CD4-positive, CD25-positive, alpha-beta regulatory T cell (primary cell): ENCODE data around the gene CDH26. TPM values are rescaled to one million over a fixed set of nuclear protein-coding genes. Genes with fewer than 3 reads are reported as not detected.

Experiments used
- ATAC-seq, 2 donors: fragments of 150-1000 bp; cut with Tn5 transposase; one replicate each; pipeline ENCODE4 v1.10.0; 2021; ENCODE audit warnings: low read depth in 2 of 2, moderate number of reproducible peaks in 2 of 2, moderate library complexity in 1 of 2
- DNase-seq, 3 donors: peaks; one replicate each; pipeline versions ENCODE4 v3.0.0 to v3.0.0-alpha.2; 2012 to 2022; ENCODE audit warnings: mixed read lengths in 1 of 3
- H3K27ac ChIP-seq: one replicate; pipeline ENCODE4 v1.7.0; 2013; ENCODE audit warnings: mild to moderate bottlenecking, low read length; ENCODE audit not compliant: insufficient read depth, poor library complexity, severe bottlenecking
- H3K27me3 ChIP-seq: one replicate; pipeline ENCODE4 v1.7.0; 2013; ENCODE audit warnings: low read length; ENCODE audit not compliant: control insufficient read depth, insufficient read depth
- H3K36me3 ChIP-seq: one replicate; pipeline ENCODE4 v1.7.0; 2013; ENCODE audit warnings: mild to moderate bottlenecking, low read length, moderate library complexity; ENCODE audit not compliant: control insufficient read depth, insufficient read depth
- H3K4me1 ChIP-seq: 2 replicates; pipeline ENCODE4 v1.7.0; 2013; ENCODE audit warnings: mild to moderate bottlenecking, low read length; ENCODE audit not compliant: insufficient read depth, control insufficient read depth, poor library complexity, severe bottlenecking
- H3K4me3 ChIP-seq: one replicate; pipeline ENCODE4 v1.7.0; 2013; ENCODE audit warnings: low read depth, mild to moderate bottlenecking, low read length, moderate library complexity
- H3K9me3 ChIP-seq, 2 experiments: 1 replicate in 1 of 2; 2 replicates in 1 of 2; pipeline ENCODE4 v1.7.0; 2013; ENCODE audit warnings: low read length in 2 of 2, mild to moderate bottlenecking in 1 of 2, moderate library complexity in 1 of 2; ENCODE audit not compliant: control insufficient read depth in 2 of 2
- H3K27ac Mint-ChIP-seq, 3 donors: one replicate each; pipeline ENCODE4 v1.8.0; 2020 to 2022; ENCODE audit warnings: mild to moderate bottlenecking in 3 of 3, mixed read lengths in 3 of 3, moderate library complexity in 2 of 3
- H3K27me3 Mint-ChIP-seq: one replicate; pipeline ENCODE4 v1.8.0; 2022; ENCODE audit warnings: mild to moderate bottlenecking, mixed read lengths
- H3K36me3 Mint-ChIP-seq: one replicate; pipeline ENCODE4 v1.8.0; 2020; ENCODE audit warnings: mixed read lengths
- H3K4me1 Mint-ChIP-seq, 4 donors: one replicate each; pipeline ENCODE4 v1.8.0; 2020 to 2022; ENCODE audit warnings: mixed read lengths in 4 of 4, mild to moderate bottlenecking in 1 of 4
- H3K4me3 Mint-ChIP-seq, 4 donors: one replicate each; pipeline ENCODE4 v1.8.0; 2020 to 2022; ENCODE audit warnings: mild to moderate bottlenecking in 4 of 4, mixed read lengths in 4 of 4, moderate library complexity in 3 of 4
- H3K9me3 Mint-ChIP-seq, 7 donors: one replicate each; pipeline ENCODE4 v1.8.0; 2020 to 2022; ENCODE audit warnings: mixed read lengths in 7 of 7, mild to moderate bottlenecking in 3 of 7, moderate library complexity in 2 of 7
- polyA plus RNA-seq, 4 donors: library from polyadenylated mRNA; unstranded; fragments of 300-500 nt; fragmentation: Illumina TruSeq; gene quantifications; one replicate each; pipeline ENCODE4 v1.2.3, GENCODE V29; 2021
- total RNA-seq: library from RNA; stranded (reverse); gene quantifications from one replicate; pipeline ENCODE4 v1.2.3, GENCODE V29; 2022

CDH26 gene
- total and polyA plus RNA-seq, 5 donors from 2014 or later, result 0.24 to 1.0 (median 0.31) TPM; not detected in 2

GRCh38 chr20:60062431-60063047, 104.3 kb downstream of the CDH26 start:
- ATAC-seq, result no peak
- Histone ChIP-seq H3K27ac (no peak overlapping the region), H3K4me1 (peaks cover 30% of the 10 kb centered on the region), H3K9me3 (no peaks in the 10 kb centered on the region), H3K4me3 (no peak overlapping the region), H3K36me3 (no peaks in the 10 kb centered on the region), H3K27me3 (no peaks in the 10 kb centered on the region)
- DNase-seq, result no peak
- peak overlapping the region in 2 of 3 donors; percentile 36 to 69 for H3K27ac Mint-ChIP-seq
- no peak overlapping the region for H3K4me3 Mint-ChIP-seq
- peaks cover 7% of the 10 kb centered on the region for H3K36me3 Mint-ChIP-seq
- H3K4me1 Mint-ChIP-seq, result peaks cover 11 to 46% (median 12%) of the 10 kb centered on the region in 4 donors
- H3K9me3 Mint-ChIP-seq, result no peaks in the 10 kb centered on the region
- H3K27me3 Mint-ChIP-seq, result peaks cover 4% of the 10 kb centered on the region

- no peaks in the 10 kb centered on the region for H3K9me3 ChIP-seq
- Mint-ChIP-seq H3K9me3 (no peaks in the 10 kb centered on the region), H3K4me1 (peaks cover 6 to 40% (median 8%) of the 10 kb centered on the region in 4 donors), H3K27me3 (peaks cover 4% of the 10 kb centered on the region), H3K4me3 (no peak overlapping the region), H3K36me3 (peaks cover 7% of the 10 kb centered on the region), H3K27ac (peak overlapping the region in 1 of 3 donors; percentile 36)
- no peak overlapping the region for H3K4me3 ChIP-seq
- no peaks in the 10 kb centered on the region for H3K27me3 ChIP-seq
- H3K27ac ChIP-seq, result no peak overlapping the region
- no peak for DNase-seq
- H3K4me1 ChIP-seq, result peaks cover 25% of the 10 kb centered on the region
- peaks cover 2% of the 10 kb centered on the region for H3K36me3 ChIP-seq
- no peak for ATAC-seq
Measured at GRCh38 chr20:60063048-60063451, 104.8 kb downstream of the CDH26 start.

GRCh38 chr20:60063739-60064380, 105.6 kb downstream of the CDH26 start:
- H3K4me3 ChIP-seq, result no peak overlapping the region
- no peak overlapping the region for H3K27ac ChIP-seq
- peaks cover 7% of the 10 kb centered on the region for H3K36me3 Mint-ChIP-seq
- peak overlapping the region in 1 of 3 donors; percentile 55 for H3K27ac Mint-ChIP-seq
- peaks cover 5 to 32% (median 8%) of the 10 kb centered on the region in 4 donors for H3K4me1 Mint-ChIP-seq
- H3K4me1 ChIP-seq, result peaks cover 17% of the 10 kb centered on the region
- no peaks in the 10 kb centered on the region for H3K27me3 ChIP-seq
- peaks cover 4% of the 10 kb centered on the region for H3K36me3 ChIP-seq
- ATAC-seq (no peak), DNase-seq (no peak)
- H3K9me3 ChIP-seq, result no peaks in the 10 kb centered on the region
- H3K4me3 Mint-ChIP-seq, result no peak overlapping the region
- no peaks in the 10 kb centered on the region for H3K9me3 Mint-ChIP-seq
- peaks cover 4% of the 10 kb centered on the region for H3K27me3 Mint-ChIP-seq

Other genes starting within 250 kb of the CDH26 start
- 9.1 TPM for gene SYCP2, start 24.8 kb upstream of the CDH26 start, total RNA-seq
- 1 to 10 TPM in 3 of 4 donors, under 1 TPM in 1; 0.32 to 1.7 (median 1.1) TPM for gene SYCP2, start 24.8 kb upstream of the CDH26 start, polyA plus RNA-seq
- gene PPP1R3D, start 18.1 kb upstream of the CDH26 start, total RNA-seq, result 5.3 TPM
- 1 to 10 TPM; 1.9 to 3.0 (median 2.1) TPM for gene PPP1R3D, start 18.1 kb upstream of the CDH26 start, polyA plus RNA-seq
- 15.8 TPM for gene FAM217B, start 18.0 kb upstream of the CDH26 start, total RNA-seq
- gene FAM217B, start 18.0 kb upstream of the CDH26 start, polyA plus RNA-seq, result 10 to 100 TPM; 23.3 to 30.1 (median 25.9) TPM